GM21360 (cell line): Measurements from ENCODE around the gene AMD1.
"Not testable (repeated sequence)": the region's sequence is repeated elsewhere in the genome, so short reads cannot be mapped to it uniquely, and the experiment has no call there.

ENCODE experiments used
- ATAC-seq: cut with Tn5 transposase; IDR thresholded peaks from one replicate; pipeline ENCODE4 v1.9.1; 2021; ENCODE audit warnings: mild to moderate bottlenecking, moderate library complexity; ENCODE audit not compliant: unreplicated experiment

Gene AMD1

GRCh38 chr6:110873981-110874879 lies at the start of gene AMD1:
Gene AMD1 (plus strand): TSS chr6:110874785. CDS start chr6:110875106, 321 bp downstream.
- ATAC-seq: peak; percentile 63

GRCh38 chr6:110826236-110827129 lies 48.1 kb upstream of the AMD1 start:
- ATAC-seq: no peak

DNA sequence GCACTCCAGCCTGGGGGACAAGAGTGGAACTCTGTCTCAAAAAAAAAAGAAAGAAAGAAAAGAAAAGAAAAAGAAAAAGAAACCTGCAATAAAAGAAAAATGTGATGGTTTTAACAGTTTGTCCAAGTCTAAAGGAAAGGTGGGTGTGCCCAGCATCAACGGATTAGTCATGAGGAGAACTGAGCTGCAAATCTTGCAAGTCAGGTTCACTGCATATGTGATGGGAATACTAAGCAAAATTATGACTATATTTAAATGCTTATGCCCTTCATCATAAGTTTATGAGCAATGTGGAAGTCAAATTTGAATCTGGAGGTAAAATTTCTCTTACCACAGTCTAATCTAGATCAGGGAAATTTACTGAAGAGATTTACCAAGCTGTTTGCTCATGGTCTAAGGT lies 46.2 kb upstream of the AMD1 start:
- ATAC-seq: no peak

- no peak for ATAC-seq
Observed at GRCh38 chr6:110831405-110831804, 43.2 kb upstream of the AMD1 start.

- ATAC-seq: no peak
Observed at GRCh38 chr6:110833831-110834230, 40.8 kb upstream of the AMD1 start.

DNA sequence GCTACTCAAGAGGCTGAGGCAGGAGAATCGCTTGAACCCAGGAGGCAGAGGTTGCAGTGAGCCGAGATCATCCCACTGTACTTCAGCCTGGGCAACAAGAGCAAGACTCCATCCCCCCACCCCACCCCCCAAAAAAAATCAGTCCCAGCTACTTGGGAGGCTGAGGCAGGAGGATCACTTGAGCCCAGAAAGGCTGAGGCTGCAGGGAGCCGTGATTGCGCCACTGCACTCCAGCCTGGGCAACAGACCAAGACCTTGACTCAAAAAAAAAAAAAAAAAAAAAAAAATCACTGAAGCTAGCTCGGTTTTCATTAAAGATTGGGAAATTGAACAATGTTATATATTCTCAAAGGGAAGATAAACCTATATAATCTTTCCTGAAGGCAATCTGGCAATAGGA lies 38.8 kb upstream of the AMD1 start:
- not testable (repeated sequence) for ATAC-seq

- no peak for ATAC-seq
Observed at GRCh38 chr6:110841266-110841665, 33.3 kb upstream of the AMD1 start.

DNA sequence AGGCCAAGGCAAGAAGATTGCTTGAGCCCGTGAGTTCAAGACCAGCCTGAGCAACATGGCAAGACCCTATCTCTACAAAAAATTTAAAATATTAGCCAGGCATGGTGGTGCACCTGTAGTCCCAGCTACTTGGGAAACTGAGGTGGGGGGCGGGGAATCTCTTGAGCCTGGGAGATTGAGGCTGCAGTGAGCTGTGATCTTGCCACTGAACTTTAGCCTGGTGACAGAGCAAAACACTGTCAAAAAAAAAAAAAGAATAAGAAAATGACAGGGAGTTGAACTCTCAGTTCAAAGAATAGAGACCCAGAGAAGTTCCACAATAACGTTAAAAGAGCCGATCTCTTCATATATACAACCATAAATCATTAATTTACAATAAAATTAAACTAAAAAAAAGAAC lies 24.8 kb upstream of the AMD1 start:
- ATAC-seq: no peak

GRCh38 chr6:110852773-110853172 lies 21.8 kb upstream of the AMD1 start:
- no peak for ATAC-seq

DNA sequence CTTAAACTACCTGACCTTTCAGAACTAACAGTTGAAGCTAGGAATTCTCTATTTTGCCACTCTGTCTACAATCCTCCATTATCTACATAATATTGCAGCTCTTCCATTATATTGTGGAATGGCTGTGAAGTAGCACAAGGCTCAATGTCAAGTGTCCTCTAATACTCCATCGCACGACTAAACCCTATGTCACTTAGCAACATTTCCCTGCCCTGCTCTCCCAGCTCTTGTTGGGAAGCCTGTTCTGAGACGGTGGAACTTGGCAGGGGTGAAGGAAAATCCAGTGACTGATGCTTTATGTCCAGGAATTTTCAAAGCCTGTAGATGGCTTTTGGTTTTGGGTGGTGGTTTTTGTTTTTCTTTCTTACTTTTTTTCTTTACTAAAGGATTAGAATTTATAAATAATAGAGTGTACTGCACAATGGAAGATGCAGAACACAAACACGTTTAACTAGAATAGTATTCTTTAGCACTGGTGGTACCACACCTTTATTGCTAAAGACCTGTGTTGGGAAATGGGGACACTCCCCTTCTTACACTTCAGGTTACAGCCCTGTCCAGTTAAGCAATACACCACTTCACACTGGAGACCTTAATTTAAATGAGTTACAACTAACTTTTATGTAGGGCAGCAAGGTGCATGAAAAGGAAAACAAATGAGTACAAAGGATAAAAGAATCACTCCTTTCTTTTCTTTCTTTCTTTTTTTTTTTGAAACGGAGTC lies 20.7 kb upstream of the AMD1 start:
- ATAC-seq: no peak

- no peak for ATAC-seq
Observed at GRCh38 chr6:110856296-110856695, 18.3 kb upstream of the AMD1 start.

GRCh38 chr6:110858016-110858415 lies 16.6 kb upstream of the AMD1 start:
- no peak for ATAC-seq

GRCh38 chr6:110858562-110859214 lies 15.9 kb upstream of the AMD1 start:
- no peak for ATAC-seq

DNA sequence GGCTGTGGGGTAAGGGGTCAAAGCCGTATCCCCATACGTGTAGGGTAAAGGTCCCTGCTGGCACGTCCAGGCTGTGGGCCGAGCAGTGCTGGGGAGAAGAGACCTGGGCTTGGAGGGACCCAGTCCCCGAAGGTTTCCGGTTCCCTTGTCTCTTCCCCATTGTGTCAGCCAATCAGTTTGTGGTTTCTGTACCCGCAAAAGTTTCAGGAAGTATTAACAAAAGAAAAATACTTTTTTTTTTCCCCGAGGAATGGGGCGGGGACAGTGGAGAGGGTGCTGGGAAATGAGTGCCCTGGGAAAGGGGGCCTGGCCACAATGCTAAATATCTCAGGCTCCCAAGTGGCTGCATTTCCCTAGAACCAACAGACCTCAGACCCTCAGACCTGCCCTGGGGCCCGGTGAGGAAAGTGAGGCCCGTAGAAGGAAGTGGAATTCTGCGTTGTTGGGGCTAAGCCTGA lies 15.2 kb upstream of the AMD1 start:
- no peak for ATAC-seq

GRCh38 chr6:110864824-110865223 lies 9.8 kb upstream of the AMD1 start:
- no peak for ATAC-seq

DNA sequence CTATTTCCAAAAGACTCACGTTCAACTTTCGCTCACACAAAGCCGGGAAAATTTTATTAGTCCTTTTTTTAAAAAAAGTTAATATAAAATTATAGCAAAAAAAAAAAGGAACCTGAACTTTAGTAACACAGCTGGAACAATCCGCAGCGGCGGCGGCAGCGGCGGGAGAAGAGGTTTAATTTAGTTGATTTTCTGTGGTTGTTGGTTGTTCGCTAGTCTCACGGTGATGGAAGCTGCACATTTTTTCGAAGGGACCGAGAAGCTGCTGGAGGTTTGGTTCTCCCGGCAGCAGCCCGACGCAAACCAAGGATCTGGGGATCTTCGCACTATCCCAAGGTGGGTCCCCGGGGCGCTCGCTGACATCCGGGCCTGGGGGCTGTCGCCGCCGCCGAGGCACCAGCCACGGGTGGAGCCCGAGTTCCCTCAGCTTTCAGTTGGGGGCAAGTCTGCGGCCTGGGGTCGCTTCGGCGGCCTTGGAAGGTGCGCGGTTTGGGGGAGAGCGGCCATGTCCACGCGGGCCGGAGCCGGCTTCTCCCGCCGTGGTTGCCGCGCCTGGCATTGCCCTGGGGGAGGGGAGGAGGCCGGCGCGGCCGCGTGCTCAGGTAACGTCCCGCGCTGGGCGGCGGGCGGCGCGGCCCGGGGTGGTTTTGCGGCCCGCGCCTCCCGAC lies 429 bp downstream of the AMD1 start:
- peak; percentile 6 for ATAC-seq

- ATAC-seq: peak; percentile 7
Observed at GRCh38 chr6:110875548-110876169, 1.1 kb downstream of the AMD1 start.

DNA sequence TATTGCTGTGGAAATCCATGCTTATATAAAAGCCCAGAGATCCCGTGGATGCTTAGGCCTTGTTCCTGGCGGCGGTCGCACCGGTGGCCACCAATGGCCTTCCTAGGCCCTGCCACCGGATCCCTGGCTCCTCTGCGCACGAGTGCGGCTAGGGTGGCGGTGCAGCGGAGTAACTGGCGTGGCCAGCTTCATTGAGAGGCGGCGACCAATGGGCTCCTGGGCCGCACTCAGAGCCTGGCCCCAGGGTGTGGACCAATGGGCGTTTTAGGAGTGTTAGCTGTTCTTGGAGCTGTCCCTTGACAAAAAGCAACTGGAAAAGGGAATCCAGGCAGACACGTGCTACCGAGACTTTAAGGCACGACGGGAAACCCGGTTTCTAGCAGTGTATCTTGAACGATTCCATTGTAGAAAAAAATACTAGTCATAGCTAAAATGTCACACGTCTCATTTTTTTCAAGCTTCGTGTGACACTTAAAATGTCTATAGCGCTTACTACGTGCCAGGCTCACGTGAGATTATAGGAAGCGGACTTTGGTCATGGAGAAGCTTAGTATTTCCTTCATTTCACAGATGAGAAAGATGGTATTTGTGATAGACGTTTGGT lies 1.7 kb downstream of the AMD1 start:
- ATAC-seq: peak; percentile 36
